ENCODE data around the gene UNC13D. TPM values are rescaled to one million over a fixed set of nuclear protein-coding genes. Genes with fewer than 3 reads are reported as not detected.
A peak's percentile ranks its signal among the peaks of the same experiment; 100 is the strongest.

The UNC13D gene
- total and polyA plus RNA-seq, 9 of the 15 experiments (the other 6 are each of a cell fraction or from before 2014, with no cell fraction given): 0.86 to 244 (median 69.2) TPM

GRCh38 chr17:75779250-75779986 lies 64.8 kb downstream of the UNC13D start (continued):
- TF ChIP-seq ZNF347 (CRISPR knock-in tag; IDR thresholded peaks at IDR 0.05; ENCODE audit: low read depth) (no peak), ZNF143 (CRISPR knock-in tag; IDR thresholded peaks at IDR 0.05) (no peak), MYNN (IDR thresholded peaks at IDR 0.05) (0 out of 2 replicates have a peak, but pooled peaks have one; percentile 33), MYNN (CRISPR knock-in tag; IDR thresholded peaks at IDR 0.05) (no peak), ZNF146 (CRISPR knock-in tag; IDR thresholded peaks at IDR 0.05; ENCODE audit: unreplicated experiment) (no peak), CBX8 (IDR thresholded peaks at IDR 0.05; ENCODE audit: borderline replicate concordance, extremely low read depth, low read depth, low read length, poor library complexity, severe bottlenecking) (no peak), E2F5 (CRISPR knock-in tag; IDR thresholded peaks at IDR 0.05) (peak; percentile 94), CCAR2 (IDR thresholded peaks at IDR 0.05; ENCODE audit: low read depth, low read length) (no peak), CBX3 (IDR thresholded peaks at IDR 0.05; ENCODE audit: borderline replicate concordance in 1 of 2, low read length in 2 of 2) (no peak; a peak in 1 of 3 replicates), CAMTA2 (CRISPR knock-in tag; conservative IDR thresholded peaks at IDR 0.05) (0 out of 2 replicates have a peak, but pooled peaks have one; percentile 34), ZZZ3 (IDR thresholded peaks at IDR 0.05) (no peak), ILF3 (IDR thresholded peaks at IDR 0.05; ENCODE audit: borderline replicate concordance) (peak; percentile 97; the same call in 1 of the 2 replicates), RBM22 (IDR thresholded peaks at IDR 0.05; ENCODE audit: low read depth, low read length, poor library complexity, severe bottlenecking) (peak; percentile 99), ZNF707 (CRISPR knock-in tag; conservative IDR thresholded peaks at IDR 0.05) (no peak), POLR2AphosphoS2 (IDR thresholded peaks at IDR 0.05; ENCODE audit: low read length) (peak; percentile 99), CCNT2 (IDR thresholded peaks at IDR 0.05; ENCODE audit: borderline replicate concordance, extremely low read depth, insufficient read length, low read depth, low read length) (peak; percentile 94), TAL1 (IDR thresholded peaks at IDR 0.05) (no peak)
- TF ChIP-seq, protein P1, sequence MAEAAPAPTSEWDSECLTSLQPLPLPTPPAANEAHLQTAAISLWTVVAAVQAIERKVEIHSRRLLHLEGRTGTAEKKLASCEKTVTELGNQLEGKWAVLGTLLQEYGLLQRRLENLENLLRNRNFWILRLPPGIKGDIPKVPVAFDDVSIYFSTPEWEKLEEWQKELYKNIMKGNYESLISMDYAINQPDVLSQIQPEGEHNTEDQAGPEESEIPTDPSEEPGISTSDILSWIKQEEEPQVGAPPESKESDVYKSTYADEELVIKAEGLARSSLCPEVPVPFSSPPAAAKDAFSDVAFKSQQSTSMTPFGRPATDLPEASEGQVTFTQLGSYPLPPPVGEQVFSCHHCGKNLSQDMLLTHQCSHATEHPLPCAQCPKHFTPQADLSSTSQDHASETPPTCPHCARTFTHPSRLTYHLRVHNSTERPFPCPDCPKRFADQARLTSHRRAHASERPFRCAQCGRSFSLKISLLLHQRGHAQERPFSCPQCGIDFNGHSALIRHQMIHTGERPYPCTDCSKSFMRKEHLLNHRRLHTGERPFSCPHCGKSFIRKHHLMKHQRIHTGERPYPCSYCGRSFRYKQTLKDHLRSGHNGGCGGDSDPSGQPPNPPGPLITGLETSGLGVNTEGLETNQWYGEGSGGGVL (CRISPR knock-in tag; IDR thresholded peaks at IDR 0.05): no peak
